Breast epithelium (tissue), 4 donors: ENCODE data around the gene DHDH. TPM values are rescaled to one million over a fixed set of nuclear protein-coding genes. Genes with fewer than 3 reads are reported as not detected.
"Not testable (repeated sequence)": the region's sequence is repeated elsewhere in the genome, so short reads cannot be mapped to it uniquely, and the experiment has no call there.

ENCODE experiments used
- DNase-seq, 2 donors: peaks; one replicate each; pipeline ENCODE4 v3.0.0-alpha.2; 2019; ENCODE audit warnings: low spot score in 2 of 2
- H3K27ac ChIP-seq, 2 donors: fragments of 200-600 bp; sonication (generic) in 1 of 2; one replicate each; pipeline ENCODE4 v1.5.1; 2016 to 2019; ENCODE audit warnings: mild to moderate bottlenecking in 1 of 2
- H3K27me3 ChIP-seq, 2 donors: fragments of 200-600 bp; sonication (generic) in 1 of 2; one replicate each; pipeline versions ENCODE4 v1.5.1 to v1.6.0; 2017 to 2019; ENCODE audit warnings: control low read depth in 1 of 2, mild to moderate bottlenecking in 1 of 2
- H3K36me3 ChIP-seq: fragments of 200-600 bp; one replicate; pipeline ENCODE4 v1.5.1; 2019
- H3K4me1 ChIP-seq, 2 donors: fragments of 200-600 bp; sonication (generic); one replicate each; pipeline ENCODE4 v1.5.1; 2016 to 2019; ENCODE audit warnings: control low read depth in 1 of 2
- H3K4me3 ChIP-seq, 3 donors: fragments of 200-600 bp; sonication (generic); 1 replicate in 2 of 3; 2 replicates in 1 of 3; pipeline ENCODE4 v1.5.1; 2016 to 2019; ENCODE audit warnings: mild to moderate bottlenecking in 3 of 3, moderate library complexity in 2 of 3
- H3K9me3 ChIP-seq, 2 donors: fragments of 200-600 bp; sonication (generic) in 1 of 2; one replicate each; pipeline ENCODE4 v1.5.1; 2016 to 2019; ENCODE audit warnings: control low read depth in 1 of 2
- POLR2A ChIP-seq: fragments of 450-650 bp; IDR thresholded peaks from one replicate; pipeline ENCODE4 v1.6.1; 2016; ENCODE audit warnings: antibody characterized with exemption, mild to moderate bottlenecking, moderate library complexity
- POLR2AphosphoS5 ChIP-seq, 3 donors: sonication (generic); formaldehyde crosslinking; IDR thresholded peaks; one replicate each; pipeline ENCODE4 v1.6.1; 2017; ENCODE audit warnings: antibody characterized with exemption in 3 of 3
- intact Hi-C: fragments of 100-400 bp; cut with DNase I; formaldehyde crosslinking; loops from one replicate; pipeline ENCODE4 v1.15.1; 2023; ENCODE audit warnings: low total_unique reads
- total RNA-seq, 3 donors: library from RNA; depleted of rRNA; stranded (reverse); fragments of >200 nt; gene quantifications; one replicate each; pipeline ENCODE4 v1.1.0, GENCODE V29; 2016
- TF ChIP-seq, protein P1 (sequence below), 3 donors: fragments of 450-650 bp; IDR thresholded peaks; one replicate each; pipeline ENCODE4 v1.5.1; 2016 to 2017; ENCODE audit warnings: antibody characterized with exemption in 3 of 3, mild to moderate bottlenecking in 3 of 3, moderate library complexity in 3 of 3

Gene DHDH
- total RNA-seq, 3 donors from 2014 or later = 0.96 to 1.3 TPM; not detected in 1

DNA sequence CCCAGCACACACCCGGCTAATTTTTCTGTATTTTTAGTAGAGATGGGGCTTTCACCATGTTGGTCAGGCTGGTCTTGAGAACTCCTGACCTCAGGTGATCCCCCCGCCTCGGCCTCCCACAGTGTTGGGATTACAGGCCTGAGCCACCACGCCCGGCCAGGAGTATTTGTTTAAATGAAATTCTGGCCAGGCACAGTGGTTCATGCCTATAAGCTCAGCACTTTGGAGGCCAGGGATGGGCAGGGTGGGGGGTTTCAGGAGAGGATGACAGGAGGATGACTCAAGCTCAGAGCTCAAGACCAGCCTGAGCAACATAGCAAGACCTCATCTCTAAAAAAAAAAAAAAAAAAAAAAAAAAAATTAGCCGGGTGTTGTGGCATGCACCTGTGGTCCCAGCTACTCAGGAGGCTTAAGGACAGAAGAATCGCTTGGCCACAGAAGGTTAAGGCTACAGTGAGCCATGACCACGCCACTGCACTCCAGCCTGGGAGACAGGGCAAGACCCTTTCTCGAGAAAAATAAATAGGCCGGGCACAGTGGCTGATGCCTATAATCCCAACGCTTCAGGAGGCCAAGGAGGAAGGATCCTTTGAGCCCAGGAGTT, 8.2 kb upstream of the DHDH start:
- intact Hi-C loops = loop anchor here (1.0 kb wide), 1 partner anchor 31 kb away; no protein-coding TSS in a partner anchor
- no peak for TF ChIP-seq POLR2AphosphoS5 (IDR thresholded peaks at IDR 0.05)
- Histone ChIP-seq H3K27ac (no peak overlapping the region), H3K27me3 (no peaks in the 10 kb centered on the region), H3K36me3 (no peaks in the 10 kb centered on the region), H3K4me3 (no peak overlapping the region), H3K9me3 (no peaks in the 10 kb centered on the region), H3K4me1 (no peaks in the 10 kb centered on the region)
- DNase-seq = no peak

DNA sequence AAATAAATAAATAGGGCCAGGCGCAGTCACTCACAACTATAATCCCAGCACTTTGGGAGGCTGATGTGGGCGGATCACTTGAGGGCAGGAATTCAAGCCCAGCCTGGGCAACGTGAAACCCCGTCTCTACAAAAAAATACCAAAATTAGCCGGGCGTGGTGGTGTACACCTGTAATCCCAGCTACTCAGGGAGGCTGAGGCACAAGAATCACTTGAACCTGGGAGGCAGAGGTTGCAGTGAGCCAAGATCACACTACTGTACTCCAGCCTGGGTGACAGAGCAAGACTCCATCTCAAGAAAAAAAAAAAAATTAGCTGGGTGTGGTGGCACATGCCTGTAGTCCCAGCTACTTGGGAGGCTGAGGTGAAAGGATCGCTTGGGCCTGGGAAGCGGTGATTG, 7.6 kb upstream of the DHDH start:
- intact Hi-C loops = loop anchor here (1.0 kb wide), 1 partner anchor 30 kb away; no protein-coding TSS in a partner anchor
- not testable (repeated sequence) for H3K4me3 ChIP-seq, H3K27ac ChIP-seq, DNase-seq, H3K4me1 ChIP-seq, H3K9me3 ChIP-seq, H3K36me3 ChIP-seq, H3K27me3 ChIP-seq

DNA sequence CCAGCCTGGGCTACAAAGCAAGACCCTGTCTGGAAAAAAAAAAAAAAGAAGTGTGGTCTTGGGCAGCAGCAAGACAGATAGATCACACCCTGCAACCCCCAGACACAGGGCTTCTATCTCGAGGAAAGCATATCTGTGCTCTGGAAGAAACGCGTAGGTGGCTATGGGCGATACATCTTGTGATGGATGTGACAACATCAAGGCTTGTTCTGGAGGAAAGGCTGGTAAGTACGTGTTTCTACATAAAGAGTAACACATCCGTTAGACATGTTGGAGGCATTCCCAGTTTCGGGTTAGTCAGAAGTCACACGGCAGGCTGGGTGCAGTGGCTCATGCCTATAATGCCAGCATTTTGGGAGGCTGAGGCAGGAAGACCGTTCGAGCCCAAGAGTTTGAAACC, 6.6 kb upstream of the DHDH start:
- DNase-seq = peak in 1 of 2 donors; percentile 49
- TF ChIP-seq POLR2AphosphoS5 (IDR thresholded peaks at IDR 0.05) = peak in 1 of 3 donors; percentile 13
- TF ChIP-seq POLR2A = no peak
- TF ChIP-seq, protein P1, sequence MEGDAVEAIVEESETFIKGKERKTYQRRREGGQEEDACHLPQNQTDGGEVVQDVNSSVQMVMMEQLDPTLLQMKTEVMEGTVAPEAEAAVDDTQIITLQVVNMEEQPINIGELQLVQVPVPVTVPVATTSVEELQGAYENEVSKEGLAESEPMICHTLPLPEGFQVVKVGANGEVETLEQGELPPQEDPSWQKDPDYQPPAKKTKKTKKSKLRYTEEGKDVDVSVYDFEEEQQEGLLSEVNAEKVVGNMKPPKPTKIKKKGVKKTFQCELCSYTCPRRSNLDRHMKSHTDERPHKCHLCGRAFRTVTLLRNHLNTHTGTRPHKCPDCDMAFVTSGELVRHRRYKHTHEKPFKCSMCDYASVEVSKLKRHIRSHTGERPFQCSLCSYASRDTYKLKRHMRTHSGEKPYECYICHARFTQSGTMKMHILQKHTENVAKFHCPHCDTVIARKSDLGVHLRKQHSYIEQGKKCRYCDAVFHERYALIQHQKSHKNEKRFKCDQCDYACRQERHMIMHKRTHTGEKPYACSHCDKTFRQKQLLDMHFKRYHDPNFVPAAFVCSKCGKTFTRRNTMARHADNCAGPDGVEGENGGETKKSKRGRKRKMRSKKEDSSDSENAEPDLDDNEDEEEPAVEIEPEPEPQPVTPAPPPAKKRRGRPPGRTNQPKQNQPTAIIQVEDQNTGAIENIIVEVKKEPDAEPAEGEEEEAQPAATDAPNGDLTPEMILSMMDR (IDR thresholded peaks at IDR 0.05) = no peak
- H3K4me1 ChIP-seq = no peaks in the 10 kb centered on the region
- no peaks in the 10 kb centered on the region for H3K9me3 ChIP-seq
- intact Hi-C loops = loop anchor here (1.0 kb wide), 1 partner anchor 27 kb away; the partner anchor contains the start of gene NUCB1
- H3K27me3 ChIP-seq = no peaks in the 10 kb centered on the region
- no peak overlapping the region for H3K4me3 ChIP-seq
- H3K36me3 ChIP-seq = no peaks in the 10 kb centered on the region
- no peak overlapping the region for H3K27ac ChIP-seq

DNA sequence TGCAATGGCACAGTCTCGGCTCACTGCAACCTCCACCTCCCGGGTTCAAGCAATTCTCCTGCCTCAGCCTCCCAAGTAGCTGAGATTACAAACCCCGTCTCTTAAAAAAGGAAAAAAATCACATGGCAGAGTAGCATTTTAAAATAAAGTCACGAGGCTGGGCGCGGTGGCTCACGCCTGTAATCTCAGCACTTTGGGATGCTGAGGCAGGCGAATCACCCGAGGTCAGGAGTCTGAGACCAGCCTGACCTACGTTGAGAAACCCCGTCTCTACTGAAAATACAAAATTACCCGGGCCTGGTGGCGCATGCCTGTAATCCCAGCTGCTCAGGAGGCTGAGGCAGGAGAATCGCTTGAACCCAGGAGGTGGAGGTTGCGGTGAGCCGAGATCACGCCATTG, 5.8 kb upstream of the DHDH start:
- not testable (repeated sequence) for H3K27ac ChIP-seq, DNase-seq, H3K36me3 ChIP-seq, H3K4me3 ChIP-seq, H3K9me3 ChIP-seq, H3K4me1 ChIP-seq, H3K27me3 ChIP-seq
- intact Hi-C loops = loop anchor here (1.0 kb wide), 1 partner anchor 27 kb away; the partner anchor contains the start of gene NUCB1

DNA sequence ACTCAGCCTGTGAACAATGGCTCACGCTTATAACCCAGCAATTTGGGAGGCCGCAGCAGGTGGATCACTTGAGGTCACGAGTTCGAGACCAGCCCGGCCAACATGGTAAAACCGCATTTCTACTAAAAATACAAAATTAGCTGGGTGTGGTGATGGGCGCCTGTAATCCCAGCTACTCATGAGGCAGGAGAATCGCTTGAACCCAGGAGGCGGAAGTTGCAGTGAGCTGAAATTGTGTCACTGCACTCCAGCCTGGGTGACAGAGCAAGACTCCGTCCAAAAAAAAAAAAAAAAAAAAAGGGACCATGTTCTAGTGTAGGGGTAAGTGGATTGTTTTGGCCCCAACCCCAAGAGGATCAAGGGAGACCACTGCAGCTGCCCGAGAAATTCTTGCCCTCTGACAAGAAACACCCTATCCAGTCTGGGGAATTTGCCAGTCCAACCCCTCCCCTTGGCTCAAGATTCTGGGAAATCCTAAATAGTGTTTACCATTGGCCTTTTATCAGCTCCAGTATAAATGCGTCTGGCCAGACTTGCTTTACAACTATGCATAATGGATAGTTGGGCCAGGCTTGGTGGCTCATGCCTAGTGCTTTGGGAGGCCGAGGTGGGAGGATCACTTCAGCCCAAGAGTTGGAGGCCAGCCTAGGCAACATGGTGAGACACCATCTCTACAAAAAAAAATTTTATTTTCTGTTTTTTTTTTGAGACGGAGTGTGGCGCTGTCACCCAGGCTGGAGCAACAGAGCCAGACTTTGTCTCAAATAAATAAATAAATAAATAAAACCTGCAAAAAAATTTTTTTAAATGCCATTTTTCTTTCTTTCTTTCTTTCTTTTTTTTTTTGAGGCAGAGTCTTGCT, 5.1 kb upstream of the DHDH start:
- no peak for DNase-seq
- TF ChIP-seq, protein P1 (IDR thresholded peaks at IDR 0.05) = no peak
- TF ChIP-seq POLR2AphosphoS5 (IDR thresholded peaks at IDR 0.05) (no peak), POLR2A (no peak)
- Histone ChIP-seq H3K4me3 (no peak overlapping the region), H3K36me3 (no peaks in the 10 kb centered on the region), H3K9me3 (no peaks in the 10 kb centered on the region), H3K4me1 (no peaks in the 10 kb centered on the region), H3K27ac (no peak overlapping the region), H3K27me3 (no peaks in the 10 kb centered on the region)
- intact Hi-C loops = no loop called here

DNA sequence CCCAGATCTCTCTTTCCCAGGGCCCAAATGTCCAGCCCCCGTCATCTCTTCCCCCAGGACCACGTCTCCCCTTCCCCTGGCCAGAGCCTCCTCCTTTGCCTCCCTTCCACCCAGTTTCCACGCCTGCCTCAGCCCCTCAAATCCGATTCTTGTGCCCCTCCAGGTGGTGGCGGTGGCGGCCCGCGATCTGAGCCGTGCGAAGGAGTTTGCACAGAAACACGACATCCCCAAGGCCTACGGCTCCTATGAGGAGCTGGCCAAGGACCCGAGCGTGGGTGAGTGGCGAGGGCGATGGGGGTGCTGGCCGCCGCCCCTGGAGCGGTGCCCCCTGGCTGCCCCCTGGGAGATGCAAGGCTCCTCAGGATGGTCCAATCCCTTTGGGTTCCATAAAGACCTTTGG, 1.3 kb downstream of the DHDH start:
- no peaks in the 10 kb centered on the region for H3K27me3 ChIP-seq
- intact Hi-C loops = no loop called here

More for the DNA sequence above, 1.3 kb downstream of the DHDH start:
- Histone ChIP-seq H3K9me3 (no peaks in the 10 kb centered on the region), H3K27ac (no peak overlapping the region), H3K4me1 (no peaks in the 10 kb centered on the region), H3K4me3 (no peak overlapping the region), H3K36me3 (no peaks in the 10 kb centered on the region)
- DNase-seq = no peak
- TF ChIP-seq POLR2A = no peak
- TF ChIP-seq POLR2AphosphoS5 (IDR thresholded peaks at IDR 0.05) = no peak
- TF ChIP-seq, protein P1 (IDR thresholded peaks at IDR 0.05) = no peak
